H1 (cell line): ENCODE results near the gene MYO9B. TPM values are rescaled to one million over a fixed set of nuclear protein-coding genes. Genes with fewer than 3 reads are reported as not detected.

Source experiments
- CTCF ChIA-PET: fragments of 300-600 bp; sonication (Branson Sonifier 250); formaldehyde crosslinking; loops from one replicate; lab custom pipeline; 2021; ENCODE audit not compliant: partially characterized antibody; lab: Charles Lee
- POLR2A ChIA-PET: fragments of 300-600 bp; sonication (Branson Sonifier 250); formaldehyde crosslinking; loops from one replicate; lab custom pipeline; 2021; ENCODE audit warnings: inconsistent platforms; ENCODE audit not compliant: partially characterized antibody; lab: Charles Lee
- DNase-seq, 2 experiments: peaks; one replicate each; pipeline versions ENCODE4 v3.0.0 to v3.0.0-alpha.2; 2010 to 2022; ENCODE audit warnings: low spot score in 2 of 2, low read depth in 1 of 2, mixed read lengths in 1 of 2
- FAIRE-seq: peaks from 2 replicates; lab custom pipeline; 2011; peaks lifted over from hg19 to GRCh38; lab: Jason Lieb, UNC
- H2AFZ ChIP-seq: 2 replicates; pipeline ENCODE4 v1.8.1; 2012; ENCODE audit warnings: low read length, inconsistent platforms
- H2AK5ac ChIP-seq: 2 replicates; pipeline ENCODE4 v1.6.1; 2013; ENCODE audit warnings: low read depth, low read length
- H2BK120ac ChIP-seq: replicated peaks from 2 replicates; pipeline ENCODE3; 2013; ENCODE audit warnings: low read depth, low read length, inconsistent platforms
- H2BK12ac ChIP-seq: 2 replicates; pipeline ENCODE4 v1.6.1; 2013; ENCODE audit warnings: low read depth, low read length
- H2BK15ac ChIP-seq: 2 replicates; pipeline ENCODE4 v1.6.1; 2013; ENCODE audit warnings: low read length
- H2BK20ac ChIP-seq: 2 replicates; pipeline ENCODE4 v1.6.1; 2013; ENCODE audit warnings: low read length
- H2BK5ac ChIP-seq: 2 replicates; pipeline ENCODE4 v1.6.1; 2013; ENCODE audit warnings: low read depth, low read length
- H3K14ac ChIP-seq: 2 replicates; pipeline ENCODE4 v1.6.1; 2013; ENCODE audit warnings: inconsistent platforms; ENCODE audit not compliant: insufficient read length
- H3K18ac ChIP-seq: 2 replicates; pipeline ENCODE4 v1.6.1; 2013; ENCODE audit warnings: low read length; ENCODE audit errors: extremely low read depth
- H3K23ac ChIP-seq: 2 replicates; pipeline ENCODE4 v1.6.1; 2013; ENCODE audit warnings: inconsistent platforms; ENCODE audit not compliant: insufficient read length
- H3K23me2 ChIP-seq: 2 replicates; pipeline ENCODE4 v1.6.1; 2013; ENCODE audit warnings: low read depth, low read length
- H3K27ac ChIP-seq: 2 replicates; pipeline ENCODE4 v1.6.1; 2011; ENCODE audit warnings: low read depth, low read length, inconsistent platforms
- H3K27me3 ChIP-seq, 4 experiments: replicated peaks in 1 of 4; 1 replicate in 1 of 4; 2 replicates in 3 of 4; pipeline versions ENCODE4 v1.6.1 to v1.8.1; 2011 to 2013; ENCODE audit warnings: low read length in 3 of 4, mild to moderate bottlenecking in 3 of 4, inconsistent platforms in 2 of 4, mixed read lengths in 2 of 4, moderate library complexity in 1 of 4; ENCODE audit not compliant: control insufficient read depth in 3 of 4, insufficient read depth in 3 of 4; ENCODE audit errors: extremely low read depth in 1 of 4
- H3K36me3 ChIP-seq, 4 experiments: 2 replicates each; pipeline versions ENCODE4 v1.6.1 to v1.8.1; 2011 to 2013; ENCODE audit warnings: mild to moderate bottlenecking in 4 of 4, low read length in 3 of 4, moderate library complexity in 2 of 4, control low read depth in 1 of 4, inconsistent platforms in 1 of 4; ENCODE audit not compliant: insufficient read depth in 4 of 4, control insufficient read depth in 2 of 4
- H3K4ac ChIP-seq: replicated peaks from 2 replicates; pipeline ENCODE3; 2013; ENCODE audit warnings: low read length, low read depth, mixed read lengths, inconsistent platforms; ENCODE audit not compliant: insufficient read length
- H3K4me1 ChIP-seq, 4 experiments: replicated peaks in 1 of 4; 1 replicate in 1 of 4; 2 replicates in 3 of 4; pipeline versions ENCODE4 v1.6.1 to v1.8.1; 2011 to 2013; ENCODE audit warnings: low read length in 3 of 4, inconsistent platforms in 2 of 4, mixed read lengths in 1 of 4; ENCODE audit not compliant: insufficient read depth in 4 of 4, control insufficient read depth in 3 of 4
- H3K4me2 ChIP-seq, 2 experiments: 2 replicates each; pipeline versions ENCODE4 v1.6.1 to v1.8.1; 2011 to 2013; ENCODE audit warnings: low read depth in 2 of 2, low read length in 2 of 2, control low read depth in 1 of 2, inconsistent platforms in 1 of 2, mild to moderate bottlenecking in 1 of 2; ENCODE audit not compliant: insufficient read depth in 1 of 2
- H3K4me3 ChIP-seq, 4 experiments: fragments of 200-600, 300-600 bp in 1 of 4; sonication (generic), shearing (Covaris generic), sonication (Bioruptor Twin) in 1 of 4; 2 replicates each; pipeline versions ENCODE4 v1.5.1 to v1.8.1; 2011 to 2016; ENCODE audit warnings: low read length in 4 of 4, low read depth in 3 of 4, control low read depth in 2 of 4, inconsistent platforms in 2 of 4, mild to moderate bottlenecking in 2 of 4, mixed read lengths in 1 of 4, moderate library complexity in 1 of 4; ENCODE audit not compliant: insufficient read depth in 2 of 4; ENCODE audit errors: extremely low read depth in 1 of 4
- H3K56ac ChIP-seq: replicated peaks from 2 replicates; pipeline ENCODE3; 2013; ENCODE audit warnings: low read depth, mild to moderate bottlenecking, mixed read lengths, low read length, inconsistent platforms; ENCODE audit not compliant: insufficient read length
- H3K79me1 ChIP-seq: 2 replicates; pipeline ENCODE4 v1.6.1; 2013; ENCODE audit warnings: low read depth, low read length, control low read depth
- H3K79me2 ChIP-seq, 2 experiments: 2 replicates each; pipeline versions ENCODE4 v1.6.1 to v1.8.1; 2012 to 2013; ENCODE audit warnings: low read length in 2 of 2, mild to moderate bottlenecking in 2 of 2, inconsistent platforms in 1 of 2; ENCODE audit not compliant: insufficient read depth in 2 of 2, control insufficient read depth in 1 of 2
- H3K9ac ChIP-seq, 4 experiments: replicated peaks in 1 of 4; 1 replicate in 1 of 4; 2 replicates in 3 of 4; pipeline versions ENCODE4 v1.6.1 to v1.8.1; 2011 to 2013; ENCODE audit warnings: low read depth in 3 of 4, low read length in 3 of 4, control low read depth in 2 of 4, mild to moderate bottlenecking in 2 of 4, moderate library complexity in 2 of 4, inconsistent platforms in 1 of 4; ENCODE audit errors: extremely low read depth in 1 of 4
- H3K9me3 ChIP-seq, 2 experiments: 2 replicates each; pipeline versions ENCODE4 v1.6.1 to v1.8.1; 2012 to 2013; ENCODE audit warnings: mild to moderate bottlenecking in 2 of 2, moderate library complexity in 2 of 2, control low read depth in 1 of 2, inconsistent platforms in 1 of 2, low read depth in 1 of 2, low read length in 1 of 2, mixed read lengths in 1 of 2; ENCODE audit not compliant: insufficient read depth in 2 of 2
- H4K20me1 ChIP-seq, 2 experiments: replicated peaks in 1 of 2; 2 replicates each; pipeline versions ENCODE3 to v1.8.1; 2011 to 2013; ENCODE audit warnings: inconsistent platforms in 2 of 2, low read length in 2 of 2, mild to moderate bottlenecking in 1 of 2; ENCODE audit not compliant: insufficient read depth in 2 of 2, control insufficient read depth in 1 of 2
- H4K5ac ChIP-seq: 2 replicates; pipeline ENCODE4 v1.6.1; 2013; ENCODE audit warnings: low read length, low read depth, mixed read lengths, inconsistent platforms; ENCODE audit not compliant: insufficient read length
- H4K8ac ChIP-seq: 2 replicates; pipeline ENCODE4 v1.8.0; 2013; ENCODE audit warnings: mild to moderate bottlenecking, moderate library complexity, low read length, inconsistent platforms; ENCODE audit not compliant: insufficient read depth; ENCODE audit errors: extremely low read depth
- H4K91ac ChIP-seq: replicated peaks from 2 replicates; pipeline ENCODE3; 2013; ENCODE audit warnings: low read length, mixed read lengths, inconsistent platforms; ENCODE audit not compliant: insufficient read length
- CTBP2 ChIP-seq: IDR thresholded peaks from 2 replicates; pipeline ENCODE4 v1.7.0; 2011; ENCODE audit warnings: borderline replicate concordance, mild to moderate bottlenecking, moderate library complexity, mixed read lengths, low read length; ENCODE audit not compliant: insufficient read depth, insufficient read length
- KDM4A ChIP-seq: IDR thresholded peaks from one replicate; pipeline ENCODE4 v1.7.1; 2012; ENCODE audit warnings: low read depth, mild to moderate bottlenecking, moderate library complexity, low read length, inconsistent platforms; ENCODE audit not compliant: severe bottlenecking
- SIN3A ChIP-seq, 2 experiments: IDR thresholded peaks in 1 of 2; conservative IDR thresholded peaks in 1 of 2; 2 replicates each; pipeline ENCODE4 v1.6.1; 2011 to 2012; ENCODE audit warnings: low read length in 2 of 2, improper control_type of control experiment in 1 of 2, low read depth in 1 of 2, mild to moderate bottlenecking in 1 of 2
- WGBS, 2 experiments: shearing (Covaris generic) in 1 of 2; methylation state at CpG; one replicate each; pipeline versions ENCODE4 v1.1.6 to v1.1.7; 2013 to 2015; ENCODE audit warnings: low lambda C conversion rate in 2 of 2, mixed read lengths in 2 of 2, inconsistent platforms in 1 of 2, low coverage in 1 of 2, missing lambda C conversion rate in 1 of 2; ENCODE audit not compliant: insufficient replicate concordance in 2 of 2, insufficient coverage in 1 of 2, insufficient read length in 1 of 2; ENCODE audit errors: extremely low coverage in 1 of 2, missing lambda C conversion rate in 1 of 2; 5-methylcytosine and 5-hydroxymethylcytosine counted together
- polyA plus RNA-seq, 7 experiments: library from polyadenylated mRNA; depleted of rRNA in 3 of 7; stranded (reverse) in 5 of 7; unstranded in 2 of 7; fragments of >200 nt in 5 of 7; fragments of 200-250 nt in 2 of 7; gene quantifications; 1 replicate in 5 of 7; 2 replicates in 1 of 7; 4 replicates in 1 of 7; pipeline versions ENCODE4 v1.2.1 to v1.2.3, GENCODE V29; 2011 to 2013; ENCODE audit warnings: missing spikeins in 2 of 7, mixed read lengths in 2 of 7
- total RNA-seq: library from RNA; stranded (reverse); fragmentation: NEBNext Ultra II Directional; extraction: Animal tissue kit (Norgen Biotek cat#: 25700); gene quantifications from 2 replicates; pipeline ENCODE4 v1.2.1, GENCODE V29; 2021

The MYO9B gene
- total and polyA plus RNA-seq, 2 of the 8 experiments (the other 6 are each of a cell fraction or from before 2014, with no cell fraction given) = 27.6 to 77.1 TPM

DNA sequence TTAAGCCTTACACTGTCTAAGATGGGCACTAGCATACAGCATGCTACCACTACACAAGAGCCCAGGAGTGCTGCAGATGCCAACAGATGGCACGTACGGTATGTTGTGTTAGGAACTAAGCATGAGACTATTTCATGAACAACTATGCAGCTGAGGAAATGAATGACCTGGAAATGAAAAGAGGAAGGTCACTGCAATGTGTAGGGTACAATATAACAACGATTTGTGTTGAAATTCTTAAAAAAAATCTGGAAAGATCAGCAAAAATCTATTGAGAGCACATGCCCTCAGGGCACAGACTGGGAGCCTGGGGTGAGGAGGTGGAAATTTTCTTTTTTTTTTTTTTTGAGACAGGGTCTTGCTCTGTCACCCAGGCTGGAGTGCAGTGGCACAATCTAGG, 14.8 kb upstream of the MYO9B start:
- H2BK12ac ChIP-seq = no peak overlapping the region
- no peaks in the 10 kb centered on the region for H3K23me2 ChIP-seq
- WGBS, 2 experiments = 93% methylated on average over 3 of the region's 3 CpGs; no CpG with 5 or more reads in 1 of the 2 experiments
- H2BK120ac ChIP-seq = no peak overlapping the region
- peaks cover 19 to 40% (median 30%) of the 10 kb centered on the region in 4 experiments for H3K36me3 ChIP-seq
- no peak overlapping the region for H2BK20ac ChIP-seq
- no peaks in the 10 kb centered on the region for H3K4me1 ChIP-seq
- no peak overlapping the region for H3K4me2 ChIP-seq
- no peak overlapping the region for H3K56ac ChIP-seq
- peaks cover 2% of the 10 kb centered on the region; the same call in 1 of the 2 replicates for H3K79me1 ChIP-seq
- H2BK15ac ChIP-seq = no peak overlapping the region
- H4K91ac ChIP-seq = no peak overlapping the region
- H3K9ac ChIP-seq = no peak overlapping the region
- no peak overlapping the region for H2BK5ac ChIP-seq
- H4K5ac ChIP-seq = no peak overlapping the region
- peaks cover 19 to 22% of the 10 kb centered on the region in 2 experiments for H3K9me3 ChIP-seq
- peaks cover 0 to 32% of the 10 kb centered on the region in 2 experiments; a peak in 2 of 4 replicates for H3K79me2 ChIP-seq
- peaks cover 2 to 3% of the 10 kb centered on the region in 2 experiments for H4K20me1 ChIP-seq
- H3K27ac ChIP-seq = no peak overlapping the region
- CTCF ChIA-PET = interaction anchor here (1.5 kb wide), 1 partner anchor 8 kb away, joined by 3 read pairs; no protein-coding TSS in a partner anchor
- H4K8ac ChIP-seq = no peak overlapping the region
- POLR2A ChIA-PET = no interaction called here
- H2AK5ac ChIP-seq = no peak overlapping the region
- H3K4me3 ChIP-seq = no peak overlapping the region
- H3K27me3 ChIP-seq = no peaks in the 10 kb centered on the region
- no peak overlapping the region for H2AFZ ChIP-seq
- H3K18ac ChIP-seq = no peak overlapping the region
- H3K4ac ChIP-seq = no peak overlapping the region
- DNase-seq (no peak), FAIRE-seq (no peak)
- TF ChIP-seq SIN3A (conservative IDR thresholded peaks at IDR 0.05 in 1 of 2, IDR thresholded peaks at IDR 0.05 in 1 of 2; ENCODE audit: low read depth in 1 of 2, low read length in 2 of 2) (no peak), KDM4A (no peak), CTBP2 (no peak)
- H3K23ac ChIP-seq = no peak overlapping the region
- H3K14ac ChIP-seq = no peak overlapping the region
